Transverse colon (tissue), 4 donors: ENCODE results near the gene BICDL1. TPM values are rescaled to one million over a fixed set of nuclear protein-coding genes. Genes with fewer than 3 reads are reported as not detected.
"Not testable (repeated sequence)": the region's sequence is repeated elsewhere in the genome, so short reads cannot be mapped to it uniquely, and the experiment has no call there.

Experiments
- DNase-seq: peaks from one replicate; pipeline ENCODE4 v3.0.0-alpha.2; 2019
- H3K27ac ChIP-seq, 4 donors: fragments of 200-600 bp; sonication (generic); 2 replicates each; pipeline ENCODE4 v1.5.1; 2016 to 2018; ENCODE audit warnings: inconsistent platforms in 4 of 4
- H3K27me3 ChIP-seq: fragments of 200-600 bp; sonication (generic); 2 replicates; pipeline ENCODE4 v1.5.1; 2017; ENCODE audit warnings: inconsistent platforms
- H3K36me3 ChIP-seq, 4 donors: fragments of 200-600 bp; sonication (generic); 2 replicates each; pipeline ENCODE4 v1.5.1; 2017 to 2019; ENCODE audit warnings: inconsistent platforms in 4 of 4
- H3K4me1 ChIP-seq, 4 donors: fragments of 200-600 bp; sonication (generic); 2 replicates each; pipeline ENCODE4 v1.5.1; 2017 to 2020; ENCODE audit warnings: inconsistent platforms in 4 of 4
- H3K4me3 ChIP-seq, 4 donors: fragments of 200-600 bp; sonication (generic); 1 replicate in 1 of 4; 2 replicates in 3 of 4; pipeline versions ENCODE4 v1.5.1 to v1.6.1; 2017 to 2019; ENCODE audit warnings: inconsistent platforms in 4 of 4
- H3K9me3 ChIP-seq, 2 donors: fragments of 200-600 bp; sonication (generic); 2 replicates each; pipeline ENCODE4 v1.5.1; 2017 to 2019; ENCODE audit warnings: inconsistent platforms in 2 of 2
- CTCF ChIP-seq, 5 experiments: fragments of 200-600 bp in 3 of 5; fragments of 450-650 bp in 2 of 5; sonication (generic) in 3 of 5; IDR thresholded peaks; 1 replicate in 2 of 5; 2 replicates in 3 of 5; pipeline ENCODE4 v1.5.1; 2016 to 2017; ENCODE audit warnings: antibody characterized with exemption in 5 of 5, inconsistent platforms in 3 of 5, mild to moderate bottlenecking in 2 of 5, moderate library complexity in 1 of 5
- EP300 ChIP-seq: sonication (generic); formaldehyde crosslinking; IDR thresholded peaks from one replicate; pipeline ENCODE4 v1.6.1; 2017; ENCODE audit warnings: antibody characterized with exemption, low read depth
- POLR2A ChIP-seq: fragments of 450-650 bp; IDR thresholded peaks from one replicate; pipeline ENCODE4 v1.6.1; 2016; ENCODE audit warnings: antibody characterized with exemption, mild to moderate bottlenecking, moderate library complexity
- POLR2AphosphoS5 ChIP-seq, 3 donors: sonication (generic); formaldehyde crosslinking; IDR thresholded peaks; one replicate each; pipeline ENCODE4 v1.6.1; 2016; ENCODE audit warnings: antibody characterized with exemption in 3 of 3
- WGBS, 2 donors: methylation state at CpG; one replicate each; pipeline ENCODE4 v1.1.5; 2018; ENCODE audit warnings: low coverage in 1 of 2; 5-methylcytosine and 5-hydroxymethylcytosine counted together
- in situ Hi-C, 4 donors: fragments of 200-750 bp; cut with MboI; loops; one replicate each; pipeline versions ENCODE4 v1.15.0 to v1.15.1; 2017; ENCODE audit warnings: low sequenced_read_pairs in 3 of 4, low pct_ligation_motif_present in 1 of 4, low pct_unique_long_range_greater_than_20kb in 1 of 4
- intact Hi-C: fragments of 100-400 bp; cut with DNase I; formaldehyde crosslinking; loops from one replicate; pipeline ENCODE4 v1.15.1; 2023; ENCODE audit warnings: low total_unique reads
- total RNA-seq, 4 donors: library from RNA; depleted of rRNA; stranded (reverse); fragments of >200 nt; gene quantifications; one replicate each; pipeline ENCODE4 v1.1.0, GENCODE V29; 2016

Gene BICDL1
- total RNA-seq, 4 donors from 2014 or later: 3.2 to 19.5 (median 6.9) TPM

- TF ChIP-seq EP300: no peak
- TF ChIP-seq POLR2AphosphoS5 (IDR thresholded peaks at IDR 0.05): no peak
- TF ChIP-seq CTCF (IDR thresholded peaks at IDR 0.05): no peak
- TF ChIP-seq POLR2A: no peak
- no peak for DNase-seq
- intact Hi-C loops (no loop called here), in situ Hi-C loops (no loop called here)
- 58 to 67% methylated on average over 3 of the region's 3 CpGs for WGBS, 2 donors
- Histone ChIP-seq H3K27ac (peak overlapping the region in 1 of 4 donors; percentile 32), H3K4me1 (no peaks in the 10 kb centered on the region), H3K9me3 (no peaks in the 10 kb centered on the region), H3K27me3 (no peaks in the 10 kb centered on the region), H3K4me3 (no peak overlapping the region), H3K36me3 (no peaks in the 10 kb centered on the region)
These were observed 26.3 kb downstream of the BICDL1 start for GRCh38 chr12:120015313-120015712.

GRCh38 chr12:120016199-120016598 is 27.2 kb downstream of the BICDL1 start:
- in situ Hi-C loops, DNase-seq, H3K9me3 ChIP-seq, H3K27ac ChIP-seq, H3K4me1 ChIP-seq, H3K4me3 ChIP-seq, H3K36me3 ChIP-seq, H3K27me3 ChIP-seq, intact Hi-C loops: not testable (repeated sequence)
- 74 to 79% methylated on average over 2 of the region's 2 CpGs for WGBS, 2 donors

GRCh38 chr12:120019197-120019596 is 30.2 kb downstream of the BICDL1 start:
- intact Hi-C loops: no loop called here
- in situ Hi-C loops: no loop called here
- TF ChIP-seq POLR2A (no peak), CTCF (IDR thresholded peaks at IDR 0.05) (no peak), POLR2AphosphoS5 (IDR thresholded peaks at IDR 0.05) (no peak), EP300 (no peak)

GRCh38 chr12:120019938-120020337 is 30.9 kb downstream of the BICDL1 start:
- Histone ChIP-seq H3K4me1 (no peaks in the 10 kb centered on the region), H3K36me3 (no peaks in the 10 kb centered on the region), H3K4me3 (no peak overlapping the region), H3K27me3 (no peaks in the 10 kb centered on the region), H3K9me3 (no peaks in the 10 kb centered on the region), H3K27ac (no peak overlapping the region)
- 86 to 89% methylated on average over 5 of the region's 5 CpGs for WGBS, 2 donors
- intact Hi-C loops: no loop called here
- no peak for DNase-seq
- in situ Hi-C loops: no loop called here
- no peak for TF ChIP-seq EP300
- TF ChIP-seq POLR2AphosphoS5 (IDR thresholded peaks at IDR 0.05): no peak
- TF ChIP-seq POLR2A: no peak
- no peak for TF ChIP-seq CTCF (IDR thresholded peaks at IDR 0.05)

More at GRCh38 chr12:120019197-120019596, 30.2 kb downstream of the BICDL1 start:
- Histone ChIP-seq H3K9me3 (no peaks in the 10 kb centered on the region), H3K4me1 (no peaks in the 10 kb centered on the region), H3K4me3 (no peak overlapping the region), H3K27me3 (no peaks in the 10 kb centered on the region), H3K27ac (no peak overlapping the region), H3K36me3 (no peaks in the 10 kb centered on the region)
- no peak for DNase-seq

- Histone ChIP-seq H3K9me3 (no peaks in the 10 kb centered on the region), H3K36me3 (no peaks in the 10 kb centered on the region), H3K4me1 (no peaks in the 10 kb centered on the region), H3K4me3 (no peak overlapping the region), H3K27ac (no peak overlapping the region), H3K27me3 (no peaks in the 10 kb centered on the region)
- in situ Hi-C loops: no loop called here
- DNase-seq: no peak
- WGBS, 2 donors: 67 to 75% methylated on average over 1 to 2 of the region's 2 CpGs
- intact Hi-C loops: no loop called here
- TF ChIP-seq POLR2A (no peak), EP300 (no peak), POLR2AphosphoS5 (IDR thresholded peaks at IDR 0.05) (no peak), CTCF (IDR thresholded peaks at IDR 0.05) (no peak)
These were observed 35.2 kb downstream of the BICDL1 start for GRCh38 chr12:120024193-120024592.
